H9 (cell line): ENCODE measurements around the gene A4GNT. TPM values are rescaled to one million over a fixed set of nuclear protein-coding genes. Genes with fewer than 3 reads are reported as not detected.

Experiments used
- DNase-seq: peaks from one replicate; pipeline ENCODE4 v3.0.0-alpha.2; 2017
- H2AFZ ChIP-seq: one replicate; pipeline ENCODE4 v1.6.1; 2013; ENCODE audit warnings: mild to moderate bottlenecking, low read length, control low read depth, moderate library complexity
- H2AK5ac ChIP-seq: 2 replicates; pipeline ENCODE4 v1.6.1; 2013; ENCODE audit warnings: low read length, control low read depth, mixed read lengths; ENCODE audit not compliant: insufficient read length
- H2BK120ac ChIP-seq: one replicate; pipeline ENCODE4 v1.6.1; 2013; ENCODE audit warnings: low read depth, mild to moderate bottlenecking, low read length, control low read depth, inconsistent platforms; ENCODE audit not compliant: poor library complexity, severe bottlenecking
- H2BK12ac ChIP-seq: 2 replicates; pipeline ENCODE4 v1.6.1; 2013; ENCODE audit warnings: low read length, control low read depth, mixed read lengths, low read depth; ENCODE audit not compliant: insufficient read length
- H2BK15ac ChIP-seq: 2 replicates; pipeline ENCODE4 v1.6.1; 2013; ENCODE audit warnings: low read depth, low read length, control low read depth
- H2BK20ac ChIP-seq: one replicate; pipeline ENCODE4 v1.6.1; 2013; ENCODE audit warnings: low read depth, mild to moderate bottlenecking, low read length, control low read depth, inconsistent platforms; ENCODE audit not compliant: poor library complexity, severe bottlenecking
- H2BK5ac ChIP-seq: 2 replicates; pipeline ENCODE4 v1.6.1; 2013; ENCODE audit warnings: low read length, control low read depth, mixed read lengths; ENCODE audit not compliant: insufficient read length
- H3K14ac ChIP-seq: 2 replicates; pipeline ENCODE4 v1.6.1; 2013; ENCODE audit warnings: low read length, control low read depth; ENCODE audit not compliant: insufficient read depth
- H3K18ac ChIP-seq: 2 replicates; pipeline ENCODE4 v1.6.1; 2013; ENCODE audit warnings: low read depth, mild to moderate bottlenecking, mixed read lengths, low read length, control low read depth; ENCODE audit not compliant: insufficient read length
- H3K23ac ChIP-seq: 2 replicates; pipeline ENCODE4 v1.6.1; 2013; ENCODE audit warnings: low read length, control low read depth, mixed read lengths, low read depth; ENCODE audit not compliant: insufficient read length
- H3K23me2 ChIP-seq: 2 replicates; pipeline ENCODE4 v1.6.1; 2013; ENCODE audit warnings: low read depth, mild to moderate bottlenecking, mixed read lengths, low read length, control low read depth; ENCODE audit not compliant: insufficient read length, poor library complexity, severe bottlenecking
- H3K27ac ChIP-seq: 2 replicates; pipeline ENCODE4 v1.5.1; 2013; ENCODE audit warnings: low read length, control low read depth, mixed read lengths, low read depth; ENCODE audit not compliant: insufficient read length
- H3K27me3 ChIP-seq: 2 replicates; pipeline ENCODE4 v1.6.1; 2013; ENCODE audit warnings: low read length, control low read depth, inconsistent platforms; ENCODE audit not compliant: insufficient read depth
- H3K4ac ChIP-seq: 2 replicates; pipeline ENCODE4 v1.6.1; 2013; ENCODE audit warnings: low read depth, mild to moderate bottlenecking, control low read depth, inconsistent platforms, low read length, moderate library complexity
- H3K4me1 ChIP-seq: 2 replicates; pipeline ENCODE4 v1.6.1; 2013; ENCODE audit warnings: low read length, control low read depth, inconsistent platforms; ENCODE audit not compliant: insufficient read depth
- H3K4me2 ChIP-seq: 2 replicates; pipeline ENCODE4 v1.6.1; 2013; ENCODE audit warnings: low read length, control low read depth, mixed read lengths; ENCODE audit not compliant: insufficient read length, insufficient read depth
- H3K56ac ChIP-seq: 2 replicates; pipeline ENCODE4 v1.6.1; 2013; ENCODE audit warnings: low read depth, mild to moderate bottlenecking, mixed read lengths, low read length, control low read depth; ENCODE audit not compliant: insufficient read length
- H3K79me1 ChIP-seq: 2 replicates; pipeline ENCODE4 v1.6.1; 2013; ENCODE audit warnings: low read depth, mild to moderate bottlenecking, moderate library complexity, low read length, control low read depth, inconsistent platforms; ENCODE audit not compliant: insufficient read depth, poor library complexity, severe bottlenecking
- H3K79me2 ChIP-seq: 2 replicates; pipeline ENCODE4 v1.6.1; 2013; ENCODE audit warnings: low read length, control low read depth, inconsistent platforms; ENCODE audit not compliant: insufficient read depth
- H3K9ac ChIP-seq: 2 replicates; pipeline ENCODE4 v1.6.1; 2013; ENCODE audit warnings: low read length, control low read depth, mixed read lengths; ENCODE audit not compliant: insufficient read length; ENCODE audit errors: extremely low read depth
- H3K9me3 ChIP-seq: one replicate; pipeline ENCODE4 v1.6.1; 2013; ENCODE audit warnings: low read depth, low read length, inconsistent platforms; ENCODE audit not compliant: control insufficient read depth
- H3T11ph ChIP-seq: one replicate; pipeline ENCODE4 v1.6.1; 2013; ENCODE audit warnings: mild to moderate bottlenecking, low read length, control low read depth, inconsistent platforms
- H4K20me1 ChIP-seq: one replicate; pipeline ENCODE4 v1.6.1; 2013; ENCODE audit not compliant: control insufficient read depth, insufficient read length, insufficient read depth
- H4K5ac ChIP-seq: 2 replicates; pipeline ENCODE4 v1.6.1; 2013; ENCODE audit warnings: low read depth, mild to moderate bottlenecking, mixed read lengths, low read length, control low read depth; ENCODE audit not compliant: insufficient read length
- H4K8ac ChIP-seq: replicated peaks from 2 replicates; pipeline ENCODE4 v1.6.1; 2013; ENCODE audit warnings: low read length, control low read depth, mixed read lengths, low read depth; ENCODE audit not compliant: insufficient read length
- H4K91ac ChIP-seq: 2 replicates; pipeline ENCODE4 v1.6.1; 2013; ENCODE audit warnings: low read depth, mild to moderate bottlenecking, moderate library complexity, mixed read lengths, low read length, control low read depth; ENCODE audit not compliant: insufficient read length
- H3K27ac Mint-ChIP-seq, 3 experiments: 2 replicates in 2 of 3; 3 replicates in 1 of 3; pipeline ENCODE4 v1.8.0; 2020 to 2021; ENCODE audit warnings: mixed read lengths in 3 of 3, mild to moderate bottlenecking in 1 of 3, moderate library complexity in 1 of 3
- H3K27me3 Mint-ChIP-seq: 2 replicates; pipeline ENCODE4 v1.8.0; 2021; ENCODE audit warnings: low read depth, mild to moderate bottlenecking, moderate library complexity, mixed read lengths
- H3K36me3 Mint-ChIP-seq, 3 experiments: 2 replicates in 2 of 3; 3 replicates in 1 of 3; pipeline ENCODE4 v1.8.0; 2020 to 2021; ENCODE audit warnings: low read depth in 3 of 3, mixed read lengths in 3 of 3; ENCODE audit not compliant: insufficient read depth in 1 of 3
- H3K4me1 Mint-ChIP-seq, 2 experiments: 2 replicates each; pipeline ENCODE4 v1.8.0; 2020; ENCODE audit warnings: mixed read lengths in 2 of 2
- H3K4me3 Mint-ChIP-seq, 2 experiments: 2 replicates in 1 of 2; 3 replicates in 1 of 2; pipeline ENCODE4 v1.8.0; 2020 to 2021; ENCODE audit warnings: mild to moderate bottlenecking in 2 of 2, mixed read lengths in 2 of 2, moderate library complexity in 1 of 2
- H3K9me3 Mint-ChIP-seq, 2 experiments: 2 replicates in 1 of 2; 3 replicates in 1 of 2; pipeline ENCODE4 v1.8.0; 2020; ENCODE audit warnings: mild to moderate bottlenecking in 2 of 2, mixed read lengths in 2 of 2, moderate library complexity in 1 of 2
- WGBS: extraction: QIAGEN DNeasy Blood & Tissue Kit; methylation state at CpG from one replicate; pipeline ENCODE4 v1.1.7; 2013; ENCODE audit warnings: missing lambda C conversion rate, low lambda C conversion rate, mixed read lengths; ENCODE audit not compliant: insufficient read length; ENCODE audit errors: extremely low coverage; 5-methylcytosine and 5-hydroxymethylcytosine counted together
- total RNA-seq: library from RNA; stranded (reverse); gene quantifications from 2 replicates; pipeline ENCODE4 v1.2.1, GENCODE V29; 2021
- TF ChIP-seq, protein P1 (sequence below): fragments of 200-600 bp; sonication (generic); conservative IDR thresholded peaks from 3 replicates; pipeline ENCODE4 v1.8.0; 2021; ENCODE audit warnings: antibody characterized with exemption, mild to moderate bottlenecking

The A4GNT gene
- total RNA-seq, 1 experiment from 2014 or later: not detected

DNA sequence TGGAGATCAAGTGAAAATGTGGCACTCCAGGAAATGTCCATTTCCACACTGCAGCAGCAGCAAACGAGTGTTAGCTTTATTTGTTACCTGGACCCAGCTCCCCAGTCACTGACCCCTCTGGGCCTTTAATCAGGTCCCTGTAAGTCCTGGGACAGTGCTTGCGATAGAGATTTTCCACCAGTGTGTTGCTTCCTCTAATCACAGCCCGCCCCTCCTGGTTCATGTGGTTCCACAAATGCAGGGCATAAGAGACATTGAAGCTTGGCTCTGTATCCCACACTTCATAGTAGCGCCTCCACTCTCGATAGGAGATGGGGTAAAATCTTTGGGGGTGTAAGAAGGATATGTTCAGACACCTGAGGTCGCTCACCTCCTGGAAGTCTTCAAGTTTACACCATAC, 8.0 kb downstream of the A4GNT start:
- H2BK12ac ChIP-seq: no peak overlapping the region
- H3K36me3 Mint-ChIP-seq: peaks cover 0 to 6% (median 2%) of the 10 kb centered on the region in 3 experiments; a peak in 1 of 7 replicates
- H3K27ac ChIP-seq: no peak overlapping the region

More for the DNA sequence above, 8.0 kb downstream of the A4GNT start:
- H3K79me1 ChIP-seq: no peaks in the 10 kb centered on the region
- no peak overlapping the region for H4K91ac ChIP-seq
- H3K9ac ChIP-seq: no peak overlapping the region
- H3T11ph ChIP-seq: no peak overlapping the region
- no peak overlapping the region for H3K56ac ChIP-seq
- Mint-ChIP-seq H3K4me3 (no peak overlapping the region), H3K27ac (no peak overlapping the region), H3K27me3 (no peaks in the 10 kb centered on the region; the same call in 1 of the 2 replicates), H3K9me3 (peaks cover 0 to 8% of the 10 kb centered on the region in 2 experiments; a peak in 1 of 5 replicates), H3K4me1 (peaks cover 11 to 13% of the 10 kb centered on the region in 2 experiments)
- H4K5ac ChIP-seq: no peak overlapping the region
- no peak overlapping the region for H3K14ac ChIP-seq
- H2BK20ac ChIP-seq: no peak overlapping the region
- no peak overlapping the region for H2BK120ac ChIP-seq
- H2AK5ac ChIP-seq: no peak overlapping the region
- no peak overlapping the region for H3K23ac ChIP-seq
- no peaks in the 10 kb centered on the region for H3K79me2 ChIP-seq
- H3K4me1 ChIP-seq: no peaks in the 10 kb centered on the region; the same call in 1 of the 2 replicates
- H2AFZ ChIP-seq: no peak overlapping the region
- no peak overlapping the region for H2BK15ac ChIP-seq
- no peak overlapping the region for H3K18ac ChIP-seq
- H3K4ac ChIP-seq: no peak overlapping the region
- no peak overlapping the region for H3K4me2 ChIP-seq
- H4K8ac ChIP-seq: no peak overlapping the region
- TF ChIP-seq, protein P1, sequence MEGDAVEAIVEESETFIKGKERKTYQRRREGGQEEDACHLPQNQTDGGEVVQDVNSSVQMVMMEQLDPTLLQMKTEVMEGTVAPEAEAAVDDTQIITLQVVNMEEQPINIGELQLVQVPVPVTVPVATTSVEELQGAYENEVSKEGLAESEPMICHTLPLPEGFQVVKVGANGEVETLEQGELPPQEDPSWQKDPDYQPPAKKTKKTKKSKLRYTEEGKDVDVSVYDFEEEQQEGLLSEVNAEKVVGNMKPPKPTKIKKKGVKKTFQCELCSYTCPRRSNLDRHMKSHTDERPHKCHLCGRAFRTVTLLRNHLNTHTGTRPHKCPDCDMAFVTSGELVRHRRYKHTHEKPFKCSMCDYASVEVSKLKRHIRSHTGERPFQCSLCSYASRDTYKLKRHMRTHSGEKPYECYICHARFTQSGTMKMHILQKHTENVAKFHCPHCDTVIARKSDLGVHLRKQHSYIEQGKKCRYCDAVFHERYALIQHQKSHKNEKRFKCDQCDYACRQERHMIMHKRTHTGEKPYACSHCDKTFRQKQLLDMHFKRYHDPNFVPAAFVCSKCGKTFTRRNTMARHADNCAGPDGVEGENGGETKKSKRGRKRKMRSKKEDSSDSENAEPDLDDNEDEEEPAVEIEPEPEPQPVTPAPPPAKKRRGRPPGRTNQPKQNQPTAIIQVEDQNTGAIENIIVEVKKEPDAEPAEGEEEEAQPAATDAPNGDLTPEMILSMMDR: no peak
- H2BK5ac ChIP-seq: no peak overlapping the region
- H4K20me1 ChIP-seq: no peaks in the 10 kb centered on the region
- no CpG with 5 or more reads among the region's 6 CpGs for WGBS
- DNase-seq: no peak
- no peaks in the 10 kb centered on the region for H3K23me2 ChIP-seq
- no peaks in the 10 kb centered on the region for H3K9me3 ChIP-seq
- no peaks in the 10 kb centered on the region for H3K27me3 ChIP-seq
